SK-N-MC (cell line): Measurements from ENCODE around the gene PAPOLA.

Experiments used
- EZH2 ChIP-seq: fragments of 200-600 bp; sonication (generic); IDR thresholded peaks from one replicate; pipeline ENCODE4 v1.6.1; 2017; ENCODE audit warnings: antibody characterized with exemption
- POLR2AphosphoS5 ChIP-seq: IDR thresholded peaks from 2 replicates; pipeline ENCODE4 v1.6.1; 2012; ENCODE audit warnings: mild to moderate bottlenecking, low read depth, low read length, borderline replicate concordance

DNA sequence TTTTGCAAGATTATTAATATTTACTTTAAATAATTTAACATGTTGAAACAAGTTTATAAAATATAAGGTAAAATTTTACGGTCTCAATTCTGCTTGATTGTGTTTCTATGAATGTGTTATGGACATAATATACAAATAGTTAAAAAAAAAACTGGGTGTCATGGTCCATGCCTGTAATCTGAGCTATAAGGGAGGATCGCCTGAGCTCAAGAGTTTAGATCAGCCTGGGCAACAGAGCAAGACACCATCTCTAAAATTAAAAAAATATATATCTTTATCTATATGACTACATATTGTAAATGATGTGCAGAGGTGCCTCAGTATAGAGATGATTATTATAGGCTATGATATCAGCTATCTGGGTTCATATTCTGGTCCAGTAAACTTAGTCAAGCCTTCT, 9.9 kb downstream of the PAPOLA start:
- TF ChIP-seq EZH2 (no peak), POLR2AphosphoS5 (no peak)
